GM12873 (cell line): Measurements from ENCODE around the gene PFDN5.

Experiments used
- CTCF ChIP-seq: IDR thresholded peaks from 2 replicates; pipeline ENCODE4 v1.5.1; 2012; ENCODE audit warnings: low read depth, mild to moderate bottlenecking, moderate library complexity, low read length, control low read depth; ENCODE audit not compliant: insufficient read depth; ENCODE audit errors: missing control alignments

Gene PFDN5

GRCh38 chr12:53347905-53348304 lies 52.6 kb downstream of the PFDN5 start:
- TF ChIP-seq CTCF = no peak
